HEK293 (cell line): Measurements from ENCODE around the gene CS.
"Not testable (repeated sequence)": the region's sequence is repeated elsewhere in the genome, so short reads cannot be mapped to it uniquely, and the experiment has no call there.

ENCODE experiments used
- CTCF ChIA-PET: fragments of 350-600 bp; formaldehyde crosslinking; extraction: SDS; loops from one replicate; lab custom pipeline; 2021; ENCODE audit warnings: antibody characterized with exemption; lab: Yijun Ruan, JAX
- POLR2A ChIA-PET: fragments of 300-600 bp; formaldehyde crosslinking; extraction: SDS; loops from one replicate; lab custom pipeline; 2020; ENCODE audit warnings: antibody characterized with exemption, inconsistent platforms; lab: Yijun Ruan, JAX
- H3K27ac ChIP-seq: fragments of 200-500 bp; sonication (Bioruptor generic); 2 replicates; pipeline ENCODE4 v1.5.1; 2014; ENCODE audit warnings: low read depth, low read length, control low read depth, inconsistent platforms; ENCODE audit errors: extremely low read depth
- H3K36me3 ChIP-seq, 2 experiments: fragments of 200-500 bp in 1 of 2; sonication (Bioruptor generic) in 1 of 2; 1 replicate in 1 of 2; 2 replicates in 1 of 2; pipeline ENCODE4 v1.5.1; 2014 to 2017; ENCODE audit warnings: inconsistent platforms in 2 of 2, low read length in 2 of 2; ENCODE audit not compliant: control insufficient read depth in 2 of 2, insufficient read depth in 1 of 2
- H3K4me1 ChIP-seq: fragments of 200-500 bp; sonication (Bioruptor generic); 2 replicates; pipeline ENCODE4 v1.5.1; 2014; ENCODE audit warnings: mild to moderate bottlenecking, low read length, inconsistent platforms; ENCODE audit not compliant: control insufficient read depth, insufficient read depth
- H3K4me3 ChIP-seq: 2 replicates; pipeline ENCODE4 v1.5.1; 2011; ENCODE audit warnings: low read depth, mild to moderate bottlenecking, control low read depth, low read length, moderate library complexity
- H3K9me3 ChIP-seq: fragments of 200-500 bp; sonication (Bioruptor generic); 2 replicates; pipeline ENCODE4 v1.5.1; 2014; ENCODE audit warnings: low read depth, low read length, inconsistent platforms; ENCODE audit not compliant: control insufficient read depth, insufficient read depth
- GFI1B ChIP-seq: fragments of 450-650 bp; formaldehyde crosslinking; IDR thresholded peaks from 2 replicates; pipeline ENCODE4 v1.5.1; 2016; ENCODE audit warnings: missing biosample characterization, missing genetic modification characterization
- GLIS1 ChIP-seq: fragments of 450-650 bp; formaldehyde crosslinking; IDR thresholded peaks from 2 replicates; pipeline ENCODE4 v1.5.1; 2016; ENCODE audit warnings: missing biosample characterization, missing genetic modification characterization
- TSHZ1 ChIP-seq: fragments of 450-650 bp; formaldehyde crosslinking; IDR thresholded peaks from 2 replicates; pipeline ENCODE4 v1.5.1; 2016; ENCODE audit warnings: missing biosample characterization, missing genetic modification characterization, borderline replicate concordance
- ZBTB1 ChIP-seq: fragments of 450-650 bp; formaldehyde crosslinking; IDR thresholded peaks from 2 replicates; pipeline ENCODE4 v1.5.1; 2016; ENCODE audit warnings: missing biosample characterization, missing genetic modification characterization
- ZBTB44 ChIP-seq: fragments of 450-650 bp; IDR thresholded peaks from 2 replicates; pipeline ENCODE4 v1.5.1; 2018; ENCODE audit warnings: missing biosample characterization, mild to moderate bottlenecking, missing genetic modification characterization
- ZNF155 ChIP-seq: fragments of 450-650 bp; formaldehyde crosslinking; IDR thresholded peaks from 2 replicates; pipeline ENCODE4 v1.5.1; 2016; ENCODE audit warnings: missing biosample characterization, missing genetic modification characterization
- ZNF221 ChIP-seq: fragments of 450-650 bp; formaldehyde crosslinking; IDR thresholded peaks from 2 replicates; pipeline ENCODE4 v1.5.1; 2017; ENCODE audit warnings: missing biosample characterization, missing genetic modification characterization, borderline replicate concordance
- ZNF391 ChIP-seq: fragments of 450-650 bp; formaldehyde crosslinking; IDR thresholded peaks from 2 replicates; pipeline ENCODE4 v1.5.1; 2016; ENCODE audit warnings: low read depth, missing biosample characterization, missing genetic modification characterization, borderline replicate concordance
- ZNF544 ChIP-seq: fragments of 450-650 bp; formaldehyde crosslinking; IDR thresholded peaks from 2 replicates; pipeline ENCODE4 v1.5.0; 2017; ENCODE audit warnings: missing biosample characterization, missing genetic modification characterization
- ZNF558 ChIP-seq: fragments of 450-650 bp; formaldehyde crosslinking; IDR thresholded peaks from 2 replicates; pipeline ENCODE4 v1.5.1; 2016; ENCODE audit warnings: missing biosample characterization, missing genetic modification characterization
- ZNF701 ChIP-seq: fragments of 450-650 bp; formaldehyde crosslinking; IDR thresholded peaks from 2 replicates; pipeline ENCODE4 v1.5.1; 2016; ENCODE audit warnings: missing biosample characterization, missing genetic modification characterization
- ZNF747 ChIP-seq: fragments of 450-650 bp; formaldehyde crosslinking; IDR thresholded peaks from 2 replicates; pipeline ENCODE4 v1.5.1; 2016; ENCODE audit warnings: missing biosample characterization, missing genetic modification characterization
- ZNF768 ChIP-seq: fragments of 450-650 bp; formaldehyde crosslinking; IDR thresholded peaks from 2 replicates; pipeline ENCODE4 v1.5.1; 2018; ENCODE audit warnings: missing biosample characterization, mild to moderate bottlenecking, missing genetic modification characterization
- TF ChIP-seq, protein P1 (sequence below): fragments of 450-650 bp; formaldehyde crosslinking; IDR thresholded peaks from 2 replicates; pipeline ENCODE4 v1.5.1; 2016; ENCODE audit warnings: missing biosample characterization, missing genetic modification characterization

Gene CS

GRCh38 chr12:56326533-56326932 is 26.4 kb upstream of the CS start:
- POLR2A ChIA-PET, result no interaction called here
- CTCF ChIA-PET, result no interaction called here
- peaks cover 19 to 71% of the 10 kb centered on the region in 2 experiments for H3K36me3 ChIP-seq

DNA sequence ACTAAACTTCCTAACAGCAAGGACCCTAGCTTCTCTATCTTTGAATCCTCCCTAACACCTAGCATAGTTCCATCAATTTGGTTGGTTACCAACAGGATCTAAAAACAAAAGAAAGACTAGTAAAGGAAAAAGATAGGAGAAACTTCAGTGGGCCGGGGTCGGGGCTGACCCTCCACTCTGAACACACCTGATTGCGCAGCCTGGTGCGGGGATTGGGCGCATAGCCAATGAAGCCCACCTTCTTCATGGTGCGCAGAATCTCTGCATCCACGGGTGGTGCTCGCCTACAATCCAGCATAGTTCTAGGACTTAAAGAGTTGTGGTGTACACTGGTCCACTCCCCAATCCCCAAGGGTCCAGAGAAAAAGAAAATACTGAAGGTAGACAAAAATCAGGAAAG is 26.0 kb upstream of the CS start:
- Histone ChIP-seq H3K36me3 (peaks cover 19 to 71% of the 10 kb centered on the region in 2 experiments), H3K4me1 (no peaks in the 10 kb centered on the region), H3K27ac (no peak overlapping the region), H3K4me3 (no peak overlapping the region), H3K9me3 (no peaks in the 10 kb centered on the region)
- no peak for TF ChIP-seq ZBTB44 (tag by site-specific recombination)
- TF ChIP-seq ZNF701, result no peak
- TF ChIP-seq ZNF747, result no peak
- ChIA-PET CTCF (no interaction called here), POLR2A (interaction anchor here (0.7 kb wide), 1 partner anchor 10 kb away, joined by 5 read pairs; the partner anchor contains the start of gene CNPY2)

More at GRCh38 chr12:56326533-56326932, 26.4 kb upstream of the CS start:
- H3K9me3 ChIP-seq, result no peaks in the 10 kb centered on the region
- H3K27ac ChIP-seq, result no peak overlapping the region
- no peaks in the 10 kb centered on the region for H3K4me1 ChIP-seq
- TF ChIP-seq ZNF768 (tag by site-specific recombination) (no peak), ZNF391 (no peak), ZNF544 (tag by site-specific recombination) (peak; percentile 36; the same call in 1 of the 2 replicates), GFI1B (no peak)
- TF ChIP-seq, protein P1, sequence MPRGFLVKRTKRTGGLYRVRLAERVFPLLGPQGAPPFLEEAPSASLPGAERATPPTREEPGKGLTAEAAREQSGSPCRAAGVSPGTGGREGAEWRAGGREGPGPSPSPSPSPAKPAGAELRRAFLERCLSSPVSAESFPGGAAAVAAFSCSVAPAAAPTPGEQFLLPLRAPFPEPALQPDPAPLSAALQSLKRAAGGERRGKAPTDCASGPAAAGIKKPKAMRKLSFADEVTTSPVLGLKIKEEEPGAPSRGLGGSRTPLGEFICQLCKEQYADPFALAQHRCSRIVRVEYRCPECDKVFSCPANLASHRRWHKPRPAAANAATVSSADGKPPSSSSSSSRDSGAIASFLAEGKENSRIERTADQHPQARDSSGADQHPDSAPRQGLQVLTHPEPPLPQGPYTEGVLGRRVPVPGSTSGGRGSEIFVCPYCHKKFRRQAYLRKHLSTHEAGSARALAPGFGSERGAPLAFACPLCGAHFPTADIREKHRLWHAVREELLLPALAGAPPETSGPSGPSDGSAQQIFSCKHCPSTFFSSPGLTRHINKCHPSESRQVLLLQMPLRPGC (tag by site-specific recombination), result no peak
- H3K4me3 ChIP-seq, result no peak overlapping the region

- ChIA-PET CTCF (no interaction called here), POLR2A (interaction anchor here (0.6 to 1.7 kb wide), 2 partner anchors 8 to 223 kb away, joined by 3 to 4 read pairs; partner anchors contain the start of gene CNPY2)
- Histone ChIP-seq H3K36me3 (peaks cover 23 to 81% of the 10 kb centered on the region in 2 experiments), H3K27ac (no peak overlapping the region), H3K9me3 (no peaks in the 10 kb centered on the region), H3K4me3 (no peak overlapping the region), H3K4me1 (no peaks in the 10 kb centered on the region)
- TF ChIP-seq TSHZ1 (tag by site-specific recombination) (no peak), ZNF155 (no peak), ZNF221 (tag by site-specific recombination) (no peak), ZNF558 (tag by site-specific recombination) (no peak), ZBTB1 (tag by site-specific recombination) (no peak), GLIS1 (no peak)
These were observed 24.1 kb upstream of the CS start for GRCh38 chr12:56324206-56324605.

GRCh38 chr12:56321610-56322009 is 21.5 kb upstream of the CS start:
- POLR2A ChIA-PET, H3K9me3 ChIP-seq, H3K4me1 ChIP-seq, H3K27ac ChIP-seq, CTCF ChIA-PET, H3K4me3 ChIP-seq: not testable (repeated sequence)
- peaks cover 18 to 76% of the 10 kb centered on the region in 2 experiments for H3K36me3 ChIP-seq
